DMS153 treated with DMSO at 0.1 percent for 48 hours (cell line): ENCODE measurements around the gene STAT5A.
"Not testable (repeated sequence)": the region's sequence is repeated elsewhere in the genome, so short reads cannot be mapped to it uniquely, and the experiment has no call there.

Experiments
- DNase-seq: peaks from one replicate; lab custom pipeline; 2025; ENCODE audit not compliant: unreplicated experiment; lab: John Stamatoyannopoulos, UW

Gene STAT5A

GRCh38 chr17:42283241-42284023, 4.9 kb upstream of the STAT5A start:
- no peak for DNase-seq

- DNase-seq: no peak
These were observed 4.3 kb upstream of the STAT5A start for GRCh38 chr17:42284024-42284369.

- DNase-seq: no peak
These were observed 3.7 kb upstream of the STAT5A start for GRCh38 chr17:42284566-42284965.

DNA sequence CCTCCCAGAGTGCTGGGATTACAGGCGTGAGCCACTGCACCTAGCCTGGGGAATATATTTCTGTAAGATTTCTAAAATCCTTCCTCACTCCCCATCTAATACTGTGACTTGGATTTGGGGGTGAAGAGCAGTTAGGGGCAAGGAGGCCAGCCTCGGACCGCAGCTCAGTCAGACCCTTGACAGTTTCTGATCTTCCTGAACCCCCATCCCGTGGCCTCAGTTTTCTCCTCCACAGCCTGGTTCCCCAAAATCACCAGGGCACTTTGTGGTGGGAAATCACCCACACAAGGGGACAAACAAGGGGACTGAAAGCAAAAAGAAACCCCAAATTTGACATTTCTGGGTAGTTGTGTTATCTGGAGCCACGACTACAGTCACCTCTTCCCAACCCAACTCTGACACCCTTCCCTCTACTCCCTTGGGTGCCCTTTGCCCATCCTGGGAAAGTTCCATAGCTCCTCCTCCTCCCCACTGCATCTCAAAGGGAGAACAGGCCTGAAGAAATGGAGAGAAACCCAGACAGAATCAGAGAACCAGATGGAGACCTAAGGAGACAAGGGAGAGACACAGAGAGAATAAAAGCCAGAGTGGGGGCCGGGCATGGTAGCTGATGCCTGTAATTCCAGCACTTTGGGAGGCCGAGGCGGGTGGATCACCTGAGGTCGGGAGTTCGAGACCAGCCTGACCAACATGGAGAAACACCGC, 2.8 kb upstream of the STAT5A start:
- DNase-seq: no peak

DNA sequence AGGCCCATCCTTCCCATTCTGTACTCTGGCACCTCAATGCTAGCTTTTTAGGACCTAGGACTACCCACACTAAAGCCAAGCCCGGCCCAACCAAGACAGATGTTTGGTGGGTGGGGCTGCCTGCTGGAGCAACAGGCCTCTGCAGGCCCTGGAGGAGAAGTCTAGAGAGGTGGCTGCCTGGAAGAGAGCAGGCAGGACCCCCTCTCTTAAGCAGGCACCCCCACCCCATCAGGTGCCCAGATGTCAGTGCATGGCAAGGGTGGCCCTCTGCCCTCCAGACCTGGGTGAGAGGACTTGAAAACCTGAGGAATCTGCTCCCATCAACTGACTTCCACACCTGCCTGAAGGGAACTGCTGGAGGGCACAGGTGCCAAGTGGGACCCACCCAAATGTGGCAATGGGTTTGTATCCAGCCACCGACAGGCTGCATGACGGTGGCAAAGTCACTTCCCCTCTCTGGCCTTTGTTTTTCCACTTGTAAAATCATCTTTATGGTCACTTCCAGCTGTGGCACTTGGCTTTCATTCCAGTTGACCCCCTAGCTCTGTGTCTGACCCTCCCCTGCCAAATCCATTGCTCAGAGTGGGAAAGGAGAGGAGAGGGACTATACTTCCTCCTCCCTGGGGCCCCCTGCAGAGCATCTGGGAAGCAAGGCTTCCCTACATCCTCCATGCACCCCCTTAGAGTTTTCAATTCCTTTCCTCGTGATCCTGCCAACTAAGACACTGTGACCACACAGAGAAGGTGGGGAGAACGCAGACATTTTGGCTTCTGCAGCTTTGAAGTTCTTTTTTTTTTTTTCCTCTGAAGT, 1.7 kb upstream of the STAT5A start:
- DNase-seq: no peak

DNA sequence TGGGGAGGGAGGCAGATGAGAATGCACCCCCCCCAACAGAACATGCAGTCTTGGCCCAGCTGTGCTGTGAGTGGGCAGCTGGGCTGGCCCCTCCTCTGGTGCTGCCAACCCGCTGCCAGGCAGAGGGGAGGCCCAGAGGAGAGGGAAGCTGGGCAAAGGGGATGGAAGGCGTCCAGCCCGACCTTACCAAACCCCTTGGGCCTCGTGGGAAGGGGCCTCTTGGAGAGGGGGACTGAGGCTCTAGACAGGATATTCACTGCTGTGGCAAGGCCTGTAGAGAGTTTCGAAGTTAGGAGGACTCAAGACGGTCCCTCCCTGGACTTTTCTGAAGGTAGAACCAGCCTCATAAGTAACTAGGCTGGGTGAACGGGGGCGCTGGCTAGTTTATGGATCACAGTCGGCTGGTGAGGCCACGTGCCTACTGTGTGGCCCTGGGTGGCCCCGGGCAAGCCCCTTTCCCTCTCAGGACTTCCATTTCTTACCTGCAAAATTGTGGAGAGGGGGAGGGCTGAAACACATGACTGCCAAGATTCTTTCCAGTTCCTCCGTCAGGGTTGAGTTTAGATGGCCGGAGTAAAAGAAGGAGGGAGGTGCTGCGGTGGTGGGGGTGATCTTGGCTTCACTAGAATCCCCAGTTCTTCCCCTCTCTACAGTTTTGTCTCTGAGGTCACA, 857 bp upstream of the STAT5A start:
- no peak for DNase-seq

- peak; percentile 23 for DNase-seq
These were observed 709 bp downstream of the STAT5A start for GRCh38 chr17:42288803-42289610.

GRCh38 chr17:42289611-42290181, 1.4 kb downstream of the STAT5A start:
- DNase-seq: no peak

DNA sequence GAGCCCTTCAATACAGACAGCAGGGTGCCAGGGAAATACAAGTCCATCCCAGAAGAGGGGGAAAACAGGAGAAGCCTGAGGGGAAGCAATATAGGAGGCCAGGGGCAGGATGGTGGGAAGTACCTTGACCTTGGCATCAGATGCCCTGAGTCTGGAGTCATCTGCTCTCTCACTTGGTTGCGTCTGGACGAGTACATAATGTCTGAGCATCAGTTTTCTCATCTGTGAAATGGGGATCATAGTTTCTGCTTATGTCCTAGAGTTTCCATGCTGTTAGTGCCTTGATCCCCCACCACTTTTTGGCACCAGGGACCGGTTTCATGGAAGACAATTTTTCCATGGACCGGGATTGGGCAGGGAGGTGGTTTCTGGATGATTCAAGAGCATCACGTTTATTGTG, 2.3 kb downstream of the STAT5A start:
- no peak for DNase-seq

DNA sequence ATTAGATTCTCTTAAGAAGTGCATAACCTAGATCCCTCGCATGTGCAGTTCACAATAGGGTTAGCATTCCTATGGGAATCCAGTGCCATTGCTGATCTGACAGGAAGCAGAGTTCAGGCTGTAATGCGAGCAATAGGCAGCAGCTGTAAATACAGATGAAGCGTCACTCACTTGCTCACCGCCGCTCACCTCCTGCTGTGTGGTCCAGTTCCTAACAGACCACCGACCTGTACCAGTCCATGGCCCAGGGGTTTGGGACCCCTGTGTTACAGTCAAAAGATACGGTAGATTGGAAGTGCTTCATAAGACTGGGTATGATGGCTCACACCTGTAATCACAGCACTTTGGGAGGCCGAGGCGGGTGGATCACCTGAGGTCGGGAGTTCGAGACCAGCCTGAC, 2.8 kb downstream of the STAT5A start:
- no peak for DNase-seq

- DNase-seq: no peak
These were observed 6.4 kb downstream of the STAT5A start for GRCh38 chr17:42294469-42295398.

DNA sequence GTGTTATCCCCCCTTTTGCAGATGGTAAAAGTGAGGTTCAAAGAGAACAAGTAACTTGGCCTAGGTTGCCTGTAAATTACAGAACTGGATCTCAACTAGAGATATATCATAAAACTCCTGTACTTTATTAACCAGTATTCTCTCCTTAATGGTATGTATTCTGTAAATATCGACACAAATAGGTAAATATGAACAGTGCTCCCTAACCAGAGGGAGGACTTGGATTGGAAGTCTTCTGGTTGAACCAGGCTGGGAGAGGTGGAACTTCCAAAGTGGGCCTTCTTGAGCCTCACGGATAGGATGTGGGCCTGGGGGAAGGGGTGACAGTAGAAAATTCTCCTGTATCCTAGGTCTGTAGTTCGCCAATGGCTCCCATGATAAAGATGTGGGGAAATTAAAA, 7.7 kb downstream of the STAT5A start:
- no peak for DNase-seq

DNA sequence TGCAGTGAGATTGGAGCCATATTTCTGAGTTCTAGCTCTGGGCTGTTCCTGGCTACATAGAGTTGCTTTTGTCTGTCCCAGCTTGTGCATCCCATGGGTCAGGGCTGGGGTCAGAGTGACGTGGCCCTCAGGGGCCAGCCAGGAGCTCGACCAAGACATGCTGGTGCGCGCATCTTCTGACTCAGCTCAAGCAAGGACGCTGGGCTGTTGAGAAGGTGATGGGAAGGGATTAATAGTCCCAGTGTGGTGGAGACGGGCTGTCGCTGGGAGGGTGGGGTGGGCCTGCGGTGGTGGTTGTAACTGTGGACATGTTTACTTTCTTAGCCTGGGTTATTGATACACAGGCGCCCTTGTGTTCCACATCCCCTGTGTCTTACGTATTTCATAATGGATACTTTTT, 9.5 kb downstream of the STAT5A start:
- not testable (repeated sequence) for DNase-seq

DNA sequence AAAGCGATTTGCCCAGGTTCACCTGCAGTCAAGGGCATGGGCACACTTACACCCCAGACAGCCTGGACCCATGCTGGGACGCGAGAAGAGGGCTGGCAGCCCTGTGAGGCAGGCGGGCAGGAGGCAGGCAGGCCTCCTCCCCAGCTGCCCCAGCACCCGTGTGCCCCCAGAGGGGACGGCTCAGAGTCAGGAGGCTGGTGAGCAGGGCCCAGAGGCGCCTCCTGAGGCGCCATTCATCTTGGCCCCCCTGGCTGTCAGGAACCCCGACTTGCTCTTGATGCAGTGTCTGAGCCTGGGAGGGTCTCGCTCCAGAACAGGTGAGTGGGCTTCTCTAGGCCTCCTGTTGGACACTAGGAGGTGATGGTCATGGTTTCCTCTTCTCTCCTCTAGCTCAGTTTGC, 11.1 kb downstream of the STAT5A start:
- not testable (repeated sequence) for DNase-seq

DNA sequence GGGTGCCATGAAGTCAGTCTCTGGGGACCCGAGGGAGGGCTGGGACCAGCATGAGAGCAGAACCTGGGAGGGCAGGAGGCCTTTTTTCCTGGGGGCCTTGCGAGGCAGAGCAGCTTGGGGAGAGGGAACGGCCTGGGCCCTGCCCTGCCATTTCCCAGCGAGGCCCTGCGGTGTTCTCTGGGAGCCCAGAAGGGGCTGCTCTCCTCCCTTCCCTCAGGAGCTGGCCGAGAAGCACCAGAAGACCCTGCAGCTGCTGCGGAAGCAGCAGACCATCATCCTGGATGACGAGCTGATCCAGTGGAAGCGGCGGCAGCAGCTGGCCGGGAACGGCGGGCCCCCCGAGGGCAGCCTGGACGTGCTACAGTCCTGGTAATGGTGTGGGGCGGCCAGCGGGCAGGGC, 11.6 kb downstream of the STAT5A start:
- DNase-seq: not testable (repeated sequence)

- no peak for DNase-seq
These were observed 12.7 kb downstream of the STAT5A start for GRCh38 chr17:42301022-42301421.

- no peak for DNase-seq
These were observed 15.4 kb downstream of the STAT5A start for GRCh38 chr17:42303694-42304093.

DNA sequence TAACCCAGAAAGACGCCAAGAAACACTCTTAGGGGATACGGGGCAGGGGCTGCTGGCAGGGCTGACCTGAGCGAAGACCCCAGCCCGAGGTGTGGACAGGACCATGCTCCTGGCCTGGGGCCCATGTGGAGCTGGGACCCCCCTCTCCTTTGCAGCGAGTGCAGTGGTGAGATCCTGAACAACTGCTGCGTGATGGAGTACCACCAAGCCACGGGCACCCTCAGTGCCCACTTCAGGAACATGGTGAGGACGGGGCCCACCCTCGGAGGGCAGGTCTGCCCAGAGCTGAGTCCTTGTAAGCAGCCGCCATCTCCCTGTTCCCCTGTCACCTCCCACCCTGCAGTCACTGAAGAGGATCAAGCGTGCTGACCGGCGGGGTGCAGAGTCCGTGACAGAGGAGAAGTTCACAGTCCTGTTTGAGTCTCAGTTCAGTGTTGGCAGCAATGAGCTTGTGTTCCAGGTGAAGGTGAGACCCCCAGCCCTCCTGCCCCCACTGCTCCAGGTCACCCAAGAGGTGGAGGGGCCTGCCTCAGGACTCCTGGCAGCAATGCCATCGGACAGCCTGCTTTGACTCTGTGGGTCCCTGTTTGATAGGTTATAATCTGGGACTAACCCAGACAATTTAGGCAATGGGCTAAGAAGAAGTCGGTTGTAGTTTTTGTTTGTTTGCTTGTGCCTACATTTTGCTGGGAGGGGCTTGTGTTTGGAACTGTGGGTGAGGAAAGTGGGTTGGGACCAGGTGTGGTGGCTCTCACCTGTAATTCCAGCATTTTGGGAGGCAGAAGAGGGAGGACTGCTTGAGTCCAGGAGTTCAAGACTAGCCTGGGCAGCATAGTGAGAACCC, 16.1 kb downstream of the STAT5A start:
- DNase-seq: no peak
